GM21423 (cell line): ENCODE results near the gene RPRM.
"Not testable (repeated sequence)": the region's sequence is repeated elsewhere in the genome, so short reads cannot be mapped to it uniquely, and the experiment has no call there.

Experiments
- ATAC-seq: cut with Tn5 transposase; IDR thresholded peaks from one replicate; pipeline ENCODE4 v1.9.1; 2021; ENCODE audit warnings: mild to moderate bottlenecking, moderate library complexity; ENCODE audit not compliant: unreplicated experiment

The RPRM gene

GRCh38 chr2:153461453-153461852 is 17.1 kb downstream of the RPRM start:
- ATAC-seq, result no peak

- no peak for ATAC-seq
Observed at GRCh38 chr2:153455861-153456260, 22.7 kb downstream of the RPRM start.

GRCh38 chr2:153455403-153455802 is 23.2 kb downstream of the RPRM start:
- ATAC-seq, result no peak

GRCh38 chr2:153451611-153452010 is 27.0 kb downstream of the RPRM start:
- ATAC-seq, result no peak

- no peak for ATAC-seq
Observed at GRCh38 chr2:153443106-153443505, 35.5 kb downstream of the RPRM start.

GRCh38 chr2:153442616-153443015 is 35.9 kb downstream of the RPRM start:
- ATAC-seq, result not testable (repeated sequence)

- not testable (repeated sequence) for ATAC-seq
Observed at GRCh38 chr2:153440090-153440489, 38.5 kb downstream of the RPRM start.

- ATAC-seq, result no peak
Observed at GRCh38 chr2:153433403-153433802, 45.2 kb downstream of the RPRM start.

GRCh38 chr2:153432381-153432780 is 46.2 kb downstream of the RPRM start:
- ATAC-seq, result no peak

- ATAC-seq, result no peak
Observed at GRCh38 chr2:153431114-153431513, 47.4 kb downstream of the RPRM start.
